GM12891 (cell line): Measurements from ENCODE around the gene SIRT3.
"Not testable (repeated sequence)": the region's sequence is repeated elsewhere in the genome, so short reads cannot be mapped to it uniquely, and the experiment has no call there.

Experiments used
- DNase-seq: peaks from one replicate; pipeline ENCODE4 v3.0.0; 2011; ENCODE audit warnings: low spot score; ENCODE audit not compliant: insufficient read length
- FAIRE-seq: peaks from 2 replicates; lab custom pipeline; 2011; peaks lifted over from hg19 to GRCh38; lab: Jason Lieb, UNC
- PAX5 ChIP-seq: IDR thresholded peaks from 2 replicates; pipeline ENCODE4 v1.6.1; 2011; ENCODE audit warnings: low read length, moderate library complexity, mild to moderate bottlenecking; ENCODE audit not compliant: insufficient read depth, severe bottlenecking
- POLR2A ChIP-seq: IDR thresholded peaks from 2 replicates; pipeline ENCODE4 v1.6.1; 2011; ENCODE audit warnings: low read depth, low read length, control low read depth
- POLR2AphosphoS5 ChIP-seq: IDR thresholded peaks from 2 replicates; pipeline ENCODE4 v1.6.1; 2011; ENCODE audit warnings: low read depth, low read length, control low read depth
- POU2F2 ChIP-seq: IDR thresholded peaks from 2 replicates; pipeline ENCODE4 v1.6.1; 2011; ENCODE audit warnings: low read depth, mild to moderate bottlenecking, control low read depth, low read length, moderate library complexity
- SPI1 ChIP-seq: IDR thresholded peaks from 2 replicates; pipeline ENCODE4 v1.6.1; 2011; ENCODE audit warnings: low read depth, low read length, control low read depth
- TAF1 ChIP-seq: IDR thresholded peaks from 2 replicates; pipeline ENCODE4 v1.6.1; 2011; ENCODE audit warnings: low read depth, low read length, control low read depth

Gene SIRT3

DNA sequence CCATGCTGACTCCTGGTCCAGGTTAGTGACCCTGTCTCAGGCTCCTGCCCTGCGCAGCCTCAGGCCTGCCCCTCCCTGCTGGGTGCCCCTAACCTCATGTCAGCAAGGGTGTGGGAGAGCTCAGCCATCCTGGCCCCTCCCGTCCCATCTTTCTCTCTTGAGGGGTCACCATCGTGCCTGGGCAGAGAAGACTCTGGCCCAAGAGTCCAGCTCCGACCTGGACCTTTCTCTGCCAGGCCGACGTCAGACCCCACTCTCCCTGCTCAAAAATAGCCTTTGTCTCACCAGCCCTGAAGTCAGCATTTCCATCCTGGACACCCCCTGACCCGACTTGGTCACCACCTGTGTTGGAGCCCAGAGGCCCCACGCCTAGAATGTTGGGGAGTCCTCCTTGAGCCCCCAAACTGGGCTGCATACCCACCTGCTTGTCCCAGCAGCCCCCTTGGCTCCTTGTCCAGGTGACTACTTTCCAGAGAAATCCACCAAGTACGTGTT lies 38.4 kb downstream of the SIRT3 start:
- TF ChIP-seq SPI1 (no peak), POLR2AphosphoS5 (no peak), PAX5 (no peak), POU2F2 (no peak), TAF1 (no peak), POLR2A (no peak)
- no peak for DNase-seq
- no peak for FAIRE-seq

- TF ChIP-seq TAF1 (no peak), PAX5 (no peak), POLR2A (no peak), POU2F2 (no peak), SPI1 (no peak), POLR2AphosphoS5 (no peak)
- DNase-seq (no peak), FAIRE-seq (no peak)
These were observed 39.1 kb downstream of the SIRT3 start for GRCh38 chr11:196786-197731.

DNA sequence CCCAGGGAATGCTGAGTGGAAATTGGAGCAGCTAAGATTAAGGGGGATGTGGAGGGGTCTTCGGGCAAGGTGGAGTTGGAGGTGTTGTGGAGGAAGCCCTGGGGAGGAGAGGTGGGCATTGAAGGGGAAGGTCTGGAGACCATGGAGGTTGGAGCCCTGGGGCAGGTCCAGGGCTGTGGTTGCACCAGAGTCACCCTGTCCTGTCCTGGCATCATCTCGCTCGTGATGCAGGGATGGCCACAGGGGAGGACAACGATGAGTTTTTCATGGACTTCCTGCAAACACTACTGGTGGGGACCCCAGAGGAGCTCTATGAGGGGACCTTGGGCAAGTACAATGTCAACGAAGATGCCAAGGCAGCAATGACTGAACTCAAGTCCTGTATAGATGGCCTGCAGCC lies 42.7 kb downstream of the SIRT3 start:
- not testable (repeated sequence) for DNase-seq, FAIRE-seq

- not testable (repeated sequence) for DNase-seq, FAIRE-seq
These were observed 43.4 kb downstream of the SIRT3 start, which contains the start of gene SCGB1C1 for GRCh38 chr11:192674-193128. TSS of gene SCGB1C1 (plus strand) at chr11:193078. CDS start at chr11:193100, 22 bp downstream.

GRCh38 chr11:191490-192478 lies 44.4 kb downstream of the SIRT3 start:
- DNase-seq: not testable (repeated sequence)
- peak; percentile 98 for FAIRE-seq

GRCh38 chr11:190546-190945 lies 45.6 kb downstream of the SIRT3 start:
- not testable (repeated sequence) for DNase-seq
- peak; percentile 26 for FAIRE-seq

DNA sequence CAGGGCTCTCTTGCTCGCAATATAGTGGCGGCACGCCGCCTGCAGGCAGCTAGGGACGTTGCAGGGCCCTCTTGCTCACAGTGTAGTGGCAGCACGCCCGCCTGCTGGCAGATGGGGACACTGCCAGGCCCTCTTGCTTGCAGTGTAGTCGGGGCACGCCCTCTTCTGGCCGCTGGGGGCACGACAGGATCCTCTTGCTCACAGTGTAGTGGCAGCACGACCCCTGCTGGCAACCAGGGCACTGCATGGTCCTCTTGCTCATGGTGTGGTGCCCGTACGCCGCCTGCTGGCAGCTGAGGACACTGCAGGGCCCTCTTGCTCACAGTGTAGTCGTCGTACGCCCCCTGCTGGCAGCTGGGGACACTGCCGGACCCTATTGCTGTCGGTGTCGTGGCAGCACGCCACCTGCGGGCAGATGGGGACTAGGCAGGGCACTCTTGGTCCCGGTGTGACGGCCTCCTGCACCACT lies 46.3 kb downstream of the SIRT3 start:
- not testable (repeated sequence) for DNase-seq, FAIRE-seq

DNA sequence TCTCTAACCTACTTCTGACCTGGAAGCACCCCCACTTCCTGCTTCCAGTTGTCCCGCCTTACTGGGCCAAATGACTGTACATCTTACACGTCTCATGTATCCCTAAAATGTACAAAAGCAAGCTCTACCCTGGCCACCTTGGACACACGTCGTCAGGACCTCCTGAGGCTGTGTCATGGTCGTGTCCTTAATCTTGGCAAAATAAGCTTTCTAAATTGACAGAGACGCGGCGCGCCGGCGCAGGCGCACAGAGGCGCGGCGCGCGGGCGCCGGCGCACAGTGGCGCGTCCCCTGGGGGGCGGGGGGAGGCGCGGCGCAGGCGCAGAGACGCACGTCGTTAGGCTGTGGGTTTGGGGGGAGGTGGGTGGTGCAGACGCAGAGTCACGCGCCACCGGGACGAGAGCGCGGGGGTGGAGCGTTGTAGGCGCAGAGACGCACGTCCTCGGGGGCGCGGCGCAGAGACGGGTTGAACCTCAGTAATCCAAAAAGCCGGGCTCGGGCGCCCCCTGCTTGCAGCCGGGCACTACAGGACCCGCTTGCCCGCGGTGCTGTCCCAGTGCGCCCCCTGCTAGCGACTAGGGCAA lies 46.9 kb downstream of the SIRT3 start:
- DNase-seq, FAIRE-seq: not testable (repeated sequence)

DNA sequence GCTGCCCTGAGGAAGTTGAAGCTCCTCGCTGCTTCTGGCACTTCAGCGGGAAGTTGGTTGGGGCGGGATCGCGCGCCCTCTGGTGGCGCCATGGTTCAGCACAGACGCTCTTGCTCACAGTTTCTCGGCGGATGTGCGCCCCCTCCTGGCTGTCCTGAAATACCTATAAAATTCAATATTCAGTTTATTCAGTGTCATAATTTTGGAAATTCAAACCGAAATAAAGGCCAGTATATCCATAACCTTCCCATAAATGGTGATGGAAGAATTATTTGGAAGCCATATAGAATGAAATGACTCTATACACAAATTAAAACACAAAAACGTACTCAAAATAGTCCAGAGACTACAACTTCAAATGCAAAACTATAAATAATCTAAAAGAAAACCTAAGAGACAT lies 55.9 kb downstream of the SIRT3 start:
- DNase-seq, FAIRE-seq: not testable (repeated sequence)
